Loucy (cell line): Measurements from ENCODE around the gene RGSL1.
A peak's percentile ranks its signal among the peaks of the same experiment; 100 is the strongest.
"Not testable (repeated sequence)": the region's sequence is repeated elsewhere in the genome, so short reads cannot be mapped to it uniquely, and the experiment has no call there.

Experiments used
- H2AFZ ChIP-seq: fragments of 200-600 bp; sonication (generic); 2 replicates; pipeline ENCODE4 v1.6.0; 2016; ENCODE audit warnings: antibody characterized with exemption, mild to moderate bottlenecking, low read length, moderate library complexity
- H3F3A ChIP-seq: fragments of 200-600 bp; 2 replicates; pipeline ENCODE4 v1.6.0; 2016; ENCODE audit warnings: antibody characterized with exemption, low read depth, mild to moderate bottlenecking
- H3K27me3 ChIP-seq: fragments of 200-600 bp; sonication (generic); 2 replicates; pipeline ENCODE4 v1.6.1; 2014; ENCODE audit warnings: low read length, mild to moderate bottlenecking; ENCODE audit not compliant: insufficient read depth, poor library complexity, severe bottlenecking
- H3K36me3 ChIP-seq: fragments of 200-600 bp; sonication (generic); 2 replicates; pipeline ENCODE4 v1.6.1; 2016; ENCODE audit warnings: low read length; ENCODE audit not compliant: insufficient read depth
- H3K4me1 ChIP-seq: fragments of 200-600 bp; sonication (generic); 2 replicates; pipeline ENCODE4 v1.5.1; 2014; ENCODE audit warnings: low read length, mild to moderate bottlenecking; ENCODE audit not compliant: insufficient read depth, poor library complexity, severe bottlenecking
- H3K4me2 ChIP-seq: fragments of 200-600 bp; sonication (generic); 2 replicates; pipeline ENCODE4 v1.6.0; 2014; ENCODE audit warnings: antibody characterized with exemption, low read length, low read depth, mild to moderate bottlenecking; ENCODE audit not compliant: poor library complexity, severe bottlenecking
- H3K4me3 ChIP-seq: fragments of 200-600 bp; sonication (generic); 2 replicates; pipeline ENCODE4 v1.5.1; 2014; ENCODE audit warnings: low read length, mild to moderate bottlenecking, mixed read lengths; ENCODE audit not compliant: poor library complexity, severe bottlenecking
- H3K79me2 ChIP-seq: fragments of 200-600 bp; sonication (generic); 2 replicates; pipeline ENCODE4 v1.6.1; 2014; ENCODE audit warnings: low read length; ENCODE audit not compliant: insufficient read depth
- H3K9ac ChIP-seq: fragments of 200-600 bp; sonication (generic); 2 replicates; pipeline ENCODE4 v1.6.0; 2014; ENCODE audit warnings: mild to moderate bottlenecking, low read depth, low read length, moderate library complexity; ENCODE audit not compliant: poor library complexity, severe bottlenecking
- H3K9me2 ChIP-seq: fragments of 200-600 bp; sonication (generic); replicated peaks from 2 replicates; pipeline ENCODE4 v1.6.1; 2016; ENCODE audit warnings: low read depth, low read length, mixed read lengths
- H3K9me3 ChIP-seq: fragments of 200-600 bp; sonication (generic); 2 replicates; pipeline ENCODE4 v1.6.1; 2014; ENCODE audit warnings: mild to moderate bottlenecking, antibody characterized with exemption, low read length, low read depth; ENCODE audit not compliant: insufficient read depth
- H4K20me1 ChIP-seq: fragments of 200-600 bp; sonication (generic); 2 replicates; pipeline ENCODE4 v1.6.0; 2014; ENCODE audit warnings: antibody characterized with exemption, low read length, mild to moderate bottlenecking; ENCODE audit not compliant: insufficient read depth, poor library complexity, severe bottlenecking
- CTCF ChIP-seq: fragments of 200-600 bp; sonication (generic); conservative IDR thresholded peaks from 2 replicates; pipeline ENCODE4 v1.5.1; 2014; ENCODE audit warnings: mild to moderate bottlenecking, antibody characterized with exemption, low read length
- EZH2phosphoT487 ChIP-seq: fragments of 200-600 bp; IDR thresholded peaks from 2 replicates; pipeline ENCODE4 v1.6.1; 2018; ENCODE audit warnings: antibody characterized with exemption, mild to moderate bottlenecking, moderate library complexity, borderline replicate concordance

RGSL1 gene

GRCh38 chr1:182446033-182446669 lies 3.8 kb upstream of the RGSL1 start:
- H3F3A ChIP-seq: no peaks in the 10 kb centered on the region
- no peaks in the 10 kb centered on the region for H3K27me3 ChIP-seq
- no peaks in the 10 kb centered on the region for H3K79me2 ChIP-seq
- no peak overlapping the region for H3K4me3 ChIP-seq
- H3K9ac ChIP-seq: no peak overlapping the region
- H4K20me1 ChIP-seq: no peaks in the 10 kb centered on the region
- H3K4me1 ChIP-seq: no peaks in the 10 kb centered on the region
- H3K4me2 ChIP-seq: peak overlapping the region; percentile 11
- TF ChIP-seq EZH2phosphoT487: no peak
- peak; percentile 85 for TF ChIP-seq CTCF
- H3K9me3 ChIP-seq: no peaks in the 10 kb centered on the region
- no peaks in the 10 kb centered on the region for H3K9me2 ChIP-seq
- peak overlapping the region; percentile 64 for H2AFZ ChIP-seq
- no peaks in the 10 kb centered on the region for H3K36me3 ChIP-seq

DNA sequence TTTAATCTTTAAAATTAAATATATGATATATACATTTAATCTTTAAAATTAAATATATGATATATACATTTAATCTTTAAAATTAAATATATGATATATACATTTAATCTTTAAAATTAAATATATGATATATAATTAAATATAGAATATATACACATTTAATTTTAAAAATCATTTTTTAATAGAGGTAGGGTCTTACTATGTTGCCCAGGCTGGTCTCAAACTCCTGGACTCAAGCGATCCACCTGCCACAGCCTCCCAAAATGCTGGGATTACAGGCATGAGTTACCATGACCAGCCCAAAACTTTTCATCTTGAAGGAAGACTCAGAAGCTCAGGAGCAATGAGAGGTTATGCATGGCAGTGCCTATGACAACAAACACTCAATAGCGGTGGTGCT lies 2.8 kb upstream of the RGSL1 start:
- not testable (repeated sequence) for H3K36me3 ChIP-seq, H3K9me2 ChIP-seq, H3K9ac ChIP-seq, H3K4me1 ChIP-seq, H3K27me3 ChIP-seq, H2AFZ ChIP-seq, H3K79me2 ChIP-seq, H4K20me1 ChIP-seq, H3F3A ChIP-seq, H3K9me3 ChIP-seq, H3K4me3 ChIP-seq, H3K4me2 ChIP-seq

DNA sequence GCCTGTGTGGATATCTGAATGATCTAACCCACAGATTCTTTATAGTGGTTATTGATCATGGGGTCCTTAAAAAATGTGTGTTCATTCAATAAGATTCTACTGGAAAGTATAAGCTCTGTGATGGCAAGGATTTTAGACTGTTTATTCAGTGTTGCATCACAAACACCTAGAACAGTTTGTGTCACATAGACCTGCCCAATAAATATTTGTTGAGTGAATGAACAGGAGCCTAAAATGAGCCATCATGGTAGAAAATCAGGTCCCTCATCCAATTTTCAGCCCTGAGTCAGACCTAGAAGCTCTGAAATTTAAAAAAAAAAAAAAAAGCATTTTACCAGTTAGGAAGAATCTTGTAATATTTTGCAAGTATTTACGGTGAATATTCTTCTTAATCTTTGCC lies 2.3 kb upstream of the RGSL1 start:
- no peaks in the 10 kb centered on the region for H3F3A ChIP-seq
- H2AFZ ChIP-seq: no peak overlapping the region
- TF ChIP-seq CTCF: no peak
- H3K9me2 ChIP-seq: no peaks in the 10 kb centered on the region
- no peaks in the 10 kb centered on the region for H3K36me3 ChIP-seq
- no peaks in the 10 kb centered on the region for H3K27me3 ChIP-seq
- H3K9me3 ChIP-seq: no peaks in the 10 kb centered on the region
- no peaks in the 10 kb centered on the region for H3K4me1 ChIP-seq
- H3K9ac ChIP-seq: no peak overlapping the region
- no peaks in the 10 kb centered on the region for H3K79me2 ChIP-seq
- H3K4me3 ChIP-seq: no peak overlapping the region
- no peaks in the 10 kb centered on the region for H4K20me1 ChIP-seq
- H3K4me2 ChIP-seq: no peak overlapping the region

DNA sequence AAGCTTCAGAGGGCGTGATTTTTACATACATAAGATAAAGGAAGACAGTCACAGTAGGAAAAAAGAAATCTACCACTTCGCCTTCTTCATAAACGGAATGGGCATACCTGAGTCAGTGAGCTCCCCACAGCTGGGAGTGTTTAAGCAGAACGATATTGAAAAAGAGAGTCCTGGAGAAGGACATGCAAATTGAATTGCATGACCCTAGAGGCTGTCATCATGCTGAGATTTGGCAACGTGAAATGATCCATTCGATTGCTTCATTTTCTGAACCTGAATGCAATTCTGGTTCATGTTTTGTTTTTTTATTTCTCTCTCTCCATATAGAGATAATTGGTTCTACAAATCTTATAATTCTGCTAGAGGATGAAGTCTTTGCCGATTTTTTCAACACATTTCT lies 3.7 kb downstream of the RGSL1 start:
- H4K20me1 ChIP-seq: no peaks in the 10 kb centered on the region
- no peaks in the 10 kb centered on the region for H3K27me3 ChIP-seq
- H3K4me1 ChIP-seq: no peaks in the 10 kb centered on the region
- no peak overlapping the region for H2AFZ ChIP-seq
- no peak for TF ChIP-seq CTCF
- TF ChIP-seq EZH2phosphoT487: no peak
- no peak overlapping the region for H3K4me3 ChIP-seq
- no peaks in the 10 kb centered on the region for H3K9me3 ChIP-seq
- H3K4me2 ChIP-seq: no peak overlapping the region
- no peaks in the 10 kb centered on the region for H3K9me2 ChIP-seq
- no peak overlapping the region for H3K9ac ChIP-seq
- no peaks in the 10 kb centered on the region for H3K79me2 ChIP-seq
- H3K36me3 ChIP-seq: no peaks in the 10 kb centered on the region
- H3F3A ChIP-seq: no peaks in the 10 kb centered on the region
